Fibroblast of the aortic adventitia (primary cell): ENCODE data around the gene ACP7. TPM values are rescaled to one million over a fixed set of nuclear protein-coding genes. Genes with fewer than 3 reads are reported as not detected.

Source experiments
- DNase-seq: peaks from one replicate; pipeline ENCODE4 v3.0.0-alpha.2; 2010; ENCODE audit warnings: low read depth
- H3K4me3 ChIP-seq: 2 replicates; pipeline ENCODE4 v1.5.1; 2011; ENCODE audit warnings: low read depth, mild to moderate bottlenecking, control low read depth, low read length, moderate library complexity
- total RNA-seq: library from RNA; depleted of rRNA; stranded (reverse); fragments of >200 nt; gene quantifications from 2 replicates; pipeline ENCODE4 v1.2.3, GENCODE V29; 2012; ENCODE audit warnings: low replicate concordance
- TF ChIP-seq, protein P1 (sequence below): IDR thresholded peaks from 2 replicates; pipeline ENCODE4 v1.5.1; 2011; ENCODE audit warnings: mild to moderate bottlenecking, low read length, control low read depth, inconsistent platforms; ENCODE audit not compliant: insufficient read depth

Gene ACP7
- total RNA-seq, 1 donor = 0.45 TPM

DNA sequence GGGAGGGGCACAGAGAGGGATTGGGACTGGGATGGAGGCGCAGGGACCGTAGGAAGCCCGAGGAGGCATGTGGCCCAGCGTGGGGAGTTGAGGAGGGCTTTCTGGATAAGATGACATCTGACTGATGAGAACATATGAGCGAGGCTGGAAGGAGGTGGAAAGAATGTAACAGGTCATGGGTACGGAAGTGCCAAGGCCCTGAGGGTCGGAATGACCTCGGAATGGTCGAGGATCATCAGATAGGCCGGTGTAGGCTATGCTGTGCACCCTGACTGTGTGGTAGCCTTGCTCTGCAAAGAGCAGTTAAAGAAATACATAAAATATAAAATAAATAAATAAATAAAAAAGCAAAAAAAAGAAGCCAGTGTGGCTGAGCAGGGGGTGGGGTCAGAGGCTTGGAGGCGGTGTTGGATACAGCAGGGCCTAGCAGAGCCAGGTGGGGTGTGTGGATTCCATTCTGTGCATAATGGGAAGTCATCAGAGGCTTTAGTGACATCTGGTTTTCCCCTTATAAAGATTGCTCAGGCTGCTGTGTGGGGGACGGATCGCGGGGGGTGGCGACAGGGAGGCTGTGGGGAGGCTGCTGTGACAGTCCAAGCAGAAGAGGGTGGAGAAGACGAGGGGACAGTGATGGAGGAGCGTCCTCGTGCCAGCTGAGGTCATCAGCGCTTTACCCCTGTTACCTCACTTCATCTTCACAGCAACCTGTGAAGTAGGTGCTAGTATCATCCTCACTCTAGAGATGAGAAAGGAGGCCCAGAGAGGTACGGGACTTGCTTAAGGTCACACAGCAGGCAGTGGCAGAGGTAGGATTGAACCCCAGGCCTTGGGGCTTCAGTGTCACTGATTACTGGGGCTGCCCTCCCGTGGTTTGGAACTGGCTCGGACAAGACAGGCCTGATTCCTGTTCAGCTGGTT lies 46.4 kb downstream of the ACP7 start:
- H3K4me3 ChIP-seq = no peak overlapping the region
- TF ChIP-seq, protein P1, sequence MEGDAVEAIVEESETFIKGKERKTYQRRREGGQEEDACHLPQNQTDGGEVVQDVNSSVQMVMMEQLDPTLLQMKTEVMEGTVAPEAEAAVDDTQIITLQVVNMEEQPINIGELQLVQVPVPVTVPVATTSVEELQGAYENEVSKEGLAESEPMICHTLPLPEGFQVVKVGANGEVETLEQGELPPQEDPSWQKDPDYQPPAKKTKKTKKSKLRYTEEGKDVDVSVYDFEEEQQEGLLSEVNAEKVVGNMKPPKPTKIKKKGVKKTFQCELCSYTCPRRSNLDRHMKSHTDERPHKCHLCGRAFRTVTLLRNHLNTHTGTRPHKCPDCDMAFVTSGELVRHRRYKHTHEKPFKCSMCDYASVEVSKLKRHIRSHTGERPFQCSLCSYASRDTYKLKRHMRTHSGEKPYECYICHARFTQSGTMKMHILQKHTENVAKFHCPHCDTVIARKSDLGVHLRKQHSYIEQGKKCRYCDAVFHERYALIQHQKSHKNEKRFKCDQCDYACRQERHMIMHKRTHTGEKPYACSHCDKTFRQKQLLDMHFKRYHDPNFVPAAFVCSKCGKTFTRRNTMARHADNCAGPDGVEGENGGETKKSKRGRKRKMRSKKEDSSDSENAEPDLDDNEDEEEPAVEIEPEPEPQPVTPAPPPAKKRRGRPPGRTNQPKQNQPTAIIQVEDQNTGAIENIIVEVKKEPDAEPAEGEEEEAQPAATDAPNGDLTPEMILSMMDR = no peak
- DNase-seq = no peak

DNA sequence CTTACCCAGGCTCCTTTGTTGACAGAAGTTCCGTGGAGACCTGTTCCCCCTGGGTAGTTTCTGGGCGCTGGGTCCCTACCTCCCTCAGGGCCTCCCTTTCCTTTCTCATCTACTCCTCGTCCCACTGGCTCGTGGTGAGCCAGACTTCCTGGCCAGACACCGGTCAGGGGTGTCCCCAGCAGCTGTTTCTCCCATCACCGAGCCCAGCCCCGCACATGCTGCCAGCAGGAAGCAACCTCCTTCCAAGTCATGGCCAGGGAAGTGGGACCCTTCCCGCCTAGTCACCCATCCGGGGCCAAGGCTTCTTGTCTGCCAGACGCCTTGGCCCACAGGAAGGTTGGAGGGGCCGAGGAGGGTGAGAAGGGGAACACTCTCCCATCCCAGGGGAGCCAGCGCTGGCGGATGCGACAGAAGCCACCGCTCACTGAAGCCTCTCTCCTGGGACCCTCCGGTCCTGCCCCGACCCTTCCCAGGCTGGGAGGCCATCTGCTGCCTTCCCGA lies 47.1 kb downstream of the ACP7 start:
- TF ChIP-seq, protein P1 = no peak
- no peak overlapping the region for H3K4me3 ChIP-seq
- DNase-seq = peak; percentile 32

DNA sequence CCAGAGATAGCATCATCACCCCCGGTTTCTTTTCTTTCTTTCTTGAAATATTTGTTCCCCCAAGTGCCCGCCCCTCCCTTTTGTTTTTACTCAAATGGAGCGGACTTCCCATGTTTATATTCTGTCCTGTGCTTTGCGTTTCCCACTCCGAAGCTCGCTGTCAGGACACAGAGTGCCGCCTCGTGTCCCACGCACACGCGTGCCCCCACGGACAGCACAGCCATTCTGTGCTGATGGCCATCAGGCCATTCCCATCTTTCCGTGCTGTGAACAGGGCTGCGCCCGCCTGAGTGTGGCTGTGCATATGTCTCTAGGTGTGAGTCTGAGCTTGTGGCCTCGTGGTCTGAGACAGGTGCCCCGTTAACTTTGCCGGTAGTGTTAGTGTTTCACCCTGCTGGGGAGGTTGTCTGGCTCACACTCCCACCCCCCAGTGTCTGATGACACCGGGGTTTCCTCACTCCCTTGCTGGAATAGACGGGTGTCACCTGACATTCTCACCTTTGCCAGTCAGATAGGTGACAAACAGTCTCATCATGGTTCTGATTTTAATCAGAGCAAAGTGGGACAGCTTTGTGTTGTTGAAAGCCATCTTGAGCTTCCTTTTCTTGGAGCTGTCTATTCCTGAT lies 48.3 kb downstream of the ACP7 start:
- TF ChIP-seq, protein P1 = no peak
- DNase-seq = no peak
- no peak overlapping the region for H3K4me3 ChIP-seq

DNA sequence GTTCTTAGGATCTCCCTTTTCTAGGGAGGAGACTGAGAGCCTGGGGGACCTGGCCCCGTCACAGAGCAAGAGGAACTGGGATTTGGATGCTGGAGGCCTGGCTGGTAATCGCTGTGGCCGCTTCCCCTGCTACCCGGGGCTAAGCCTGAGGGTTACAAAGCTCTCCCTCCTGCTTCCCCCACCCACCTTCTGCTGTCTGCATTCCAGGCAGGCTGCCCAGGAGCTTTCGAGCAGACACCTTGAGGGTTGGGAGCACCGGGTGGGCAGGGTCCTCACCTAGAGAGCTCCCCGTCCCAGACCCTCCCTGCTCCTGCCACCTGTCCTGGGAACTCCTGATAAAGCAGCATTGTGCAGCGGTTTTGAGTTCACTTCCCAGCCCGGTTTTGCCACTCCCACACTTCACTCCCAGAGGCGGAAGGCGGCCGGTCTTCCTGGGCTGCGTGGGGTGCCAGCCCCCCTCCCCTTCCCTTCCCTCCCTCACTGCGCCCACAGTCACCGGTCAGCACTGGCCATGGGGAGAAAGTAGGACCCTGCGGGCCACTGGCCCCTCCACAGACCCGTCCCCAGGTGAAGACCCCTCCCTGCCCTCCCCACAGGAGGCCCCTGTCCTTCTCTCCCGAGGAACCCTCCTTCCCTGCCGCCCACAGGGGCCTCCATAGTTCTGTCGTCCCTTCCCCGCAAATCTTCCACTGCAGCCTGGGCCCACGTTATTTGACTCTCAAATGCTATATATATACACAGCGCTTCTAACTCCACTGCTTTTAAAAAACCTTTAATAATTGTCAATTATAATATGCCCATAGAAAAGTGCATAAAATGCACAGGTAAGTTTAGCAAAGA lies 49.5 kb downstream of the ACP7 start:
- no peak for DNase-seq
- TF ChIP-seq, protein P1 = no peak
- no peak overlapping the region for H3K4me3 ChIP-seq

DNA sequence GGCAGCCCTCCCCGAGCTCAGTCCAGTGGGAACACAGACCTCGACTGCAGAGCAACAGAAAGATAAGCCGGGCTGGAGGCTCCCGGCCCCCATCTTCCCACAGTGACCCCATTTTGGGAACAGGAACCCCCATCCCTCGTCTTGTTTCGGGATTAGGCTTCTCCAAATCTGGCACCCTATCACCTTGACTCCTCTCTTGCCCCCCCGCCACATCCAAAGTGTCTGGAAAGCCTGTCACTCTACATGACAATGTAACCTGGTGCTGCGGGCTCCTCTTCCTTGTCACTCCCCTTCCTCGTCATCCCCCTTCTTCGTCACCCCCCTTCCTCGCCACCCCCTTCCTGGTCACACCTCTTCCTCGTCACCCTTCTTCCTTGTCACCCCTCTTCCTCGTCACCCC lies 51.5 kb downstream of the ACP7 start:
- TF ChIP-seq, protein P1 = no peak
- DNase-seq = no peak
- no peak overlapping the region for H3K4me3 ChIP-seq

DNA sequence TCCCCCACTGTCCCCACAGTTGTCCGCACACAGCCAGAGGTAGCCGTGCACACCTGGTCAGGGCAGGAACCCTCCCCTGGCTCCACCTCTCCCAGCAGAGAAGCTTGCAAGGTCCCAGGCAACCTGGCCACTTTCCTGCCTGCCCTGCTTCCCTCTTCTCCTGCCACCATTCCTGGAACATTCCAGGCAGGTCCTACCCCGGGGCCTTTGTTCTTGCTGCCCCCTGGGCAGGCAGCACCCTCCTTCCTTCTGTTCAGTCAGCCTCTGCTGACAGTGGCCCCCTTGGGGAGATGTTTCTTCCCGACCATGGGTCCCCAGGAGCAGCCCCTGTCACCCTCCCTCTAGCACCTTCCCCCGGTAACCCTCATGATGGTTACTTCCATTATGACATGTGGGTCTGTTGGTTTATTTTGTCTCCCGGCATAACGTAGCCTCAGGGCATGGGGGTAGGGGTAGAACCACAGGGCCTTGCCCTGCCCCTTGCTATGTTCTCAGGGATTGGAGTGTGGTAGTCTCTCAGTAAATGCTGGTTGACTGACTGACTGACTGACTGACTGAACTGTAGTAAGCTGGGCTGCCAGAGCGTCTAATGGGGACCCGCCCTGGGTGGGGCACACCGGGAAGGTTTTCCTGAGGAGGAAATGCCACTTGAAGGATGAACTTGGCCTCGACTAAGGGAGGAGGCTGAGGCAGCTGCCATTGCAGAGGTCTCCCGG lies 52.2 kb downstream of the ACP7 start:
- no peak overlapping the region for H3K4me3 ChIP-seq
- DNase-seq = no peak
- TF ChIP-seq, protein P1 = no peak
